Chondrocyte (in vitro differentiated cells): ENCODE measurements around the gene NLE1. TPM values are rescaled to one million over a fixed set of nuclear protein-coding genes. Genes with fewer than 3 reads are reported as not detected.
"Not testable (repeated sequence)": the region's sequence is repeated elsewhere in the genome, so short reads cannot be mapped to it uniquely, and the experiment has no call there.

Experiments
- DNase-seq: peaks from one replicate; pipeline ENCODE4 v3.0.0; 2021; ENCODE audit warnings: mixed read lengths, low spot score
- H3K27ac Mint-ChIP-seq: one replicate; pipeline ENCODE4 v1.8.0; 2021; ENCODE audit warnings: mild to moderate bottlenecking, moderate library complexity, mixed read lengths; ENCODE audit not compliant: unreplicated experiment
- H3K27me3 Mint-ChIP-seq: 2 replicates; pipeline ENCODE4 v1.8.0; 2021; ENCODE audit warnings: low read depth, mixed read lengths
- H3K36me3 Mint-ChIP-seq: 2 replicates; pipeline ENCODE4 v1.8.0; 2021; ENCODE audit warnings: low read depth, mixed read lengths
- H3K4me1 Mint-ChIP-seq: 2 replicates; pipeline ENCODE4 v1.8.0; 2021; ENCODE audit warnings: low read depth, mild to moderate bottlenecking, mixed read lengths
- H3K4me3 Mint-ChIP-seq: one replicate; pipeline ENCODE4 v1.8.0; 2021; ENCODE audit warnings: mild to moderate bottlenecking, moderate library complexity, mixed read lengths; ENCODE audit not compliant: unreplicated experiment
- H3K9me3 Mint-ChIP-seq: 2 replicates; pipeline ENCODE4 v1.8.0; 2021; ENCODE audit warnings: low read depth, mixed read lengths
- total RNA-seq: library from RNA; stranded (reverse); gene quantifications from 3 replicates; pipeline ENCODE4 v1.2.1, GENCODE V29; 2021
- TF ChIP-seq, protein P1 (sequence below): fragments of 200-600 bp; sonication (generic); IDR thresholded peaks from 2 replicates; pipeline ENCODE4 v1.5.0; 2021; ENCODE audit warnings: antibody characterized with exemption, mild to moderate bottlenecking, moderate library complexity

NLE1 gene
- total RNA-seq, 1 donor from 2014 or later = 10.2 TPM

- Mint-ChIP-seq H3K36me3 (peaks cover 2% of the 10 kb centered on the region), H3K27me3 (no peaks in the 10 kb centered on the region), H3K27ac (no peak overlapping the region), H3K4me1 (peaks cover 32% of the 10 kb centered on the region), H3K4me3 (peak overlapping the region; percentile 22), H3K9me3 (no peaks in the 10 kb centered on the region)
- DNase-seq = no peak
- TF ChIP-seq, protein P1, sequence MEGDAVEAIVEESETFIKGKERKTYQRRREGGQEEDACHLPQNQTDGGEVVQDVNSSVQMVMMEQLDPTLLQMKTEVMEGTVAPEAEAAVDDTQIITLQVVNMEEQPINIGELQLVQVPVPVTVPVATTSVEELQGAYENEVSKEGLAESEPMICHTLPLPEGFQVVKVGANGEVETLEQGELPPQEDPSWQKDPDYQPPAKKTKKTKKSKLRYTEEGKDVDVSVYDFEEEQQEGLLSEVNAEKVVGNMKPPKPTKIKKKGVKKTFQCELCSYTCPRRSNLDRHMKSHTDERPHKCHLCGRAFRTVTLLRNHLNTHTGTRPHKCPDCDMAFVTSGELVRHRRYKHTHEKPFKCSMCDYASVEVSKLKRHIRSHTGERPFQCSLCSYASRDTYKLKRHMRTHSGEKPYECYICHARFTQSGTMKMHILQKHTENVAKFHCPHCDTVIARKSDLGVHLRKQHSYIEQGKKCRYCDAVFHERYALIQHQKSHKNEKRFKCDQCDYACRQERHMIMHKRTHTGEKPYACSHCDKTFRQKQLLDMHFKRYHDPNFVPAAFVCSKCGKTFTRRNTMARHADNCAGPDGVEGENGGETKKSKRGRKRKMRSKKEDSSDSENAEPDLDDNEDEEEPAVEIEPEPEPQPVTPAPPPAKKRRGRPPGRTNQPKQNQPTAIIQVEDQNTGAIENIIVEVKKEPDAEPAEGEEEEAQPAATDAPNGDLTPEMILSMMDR = peak; percentile 61
These were observed 24.1 kb downstream of the NLE1 start for GRCh38 chr17:35117984-35118383.

GRCh38 chr17:35116845-35117244 lies 25.3 kb downstream of the NLE1 start:
- H3K27me3 Mint-ChIP-seq = no peaks in the 10 kb centered on the region
- peak overlapping the region; percentile 33 for H3K27ac Mint-ChIP-seq
- peaks cover 32% of the 10 kb centered on the region for H3K4me1 Mint-ChIP-seq
- H3K36me3 Mint-ChIP-seq = peaks cover 2% of the 10 kb centered on the region
- no peak for DNase-seq
- TF ChIP-seq, protein P1 = no peak
- H3K9me3 Mint-ChIP-seq = no peaks in the 10 kb centered on the region
- H3K4me3 Mint-ChIP-seq = no peak overlapping the region

DNA sequence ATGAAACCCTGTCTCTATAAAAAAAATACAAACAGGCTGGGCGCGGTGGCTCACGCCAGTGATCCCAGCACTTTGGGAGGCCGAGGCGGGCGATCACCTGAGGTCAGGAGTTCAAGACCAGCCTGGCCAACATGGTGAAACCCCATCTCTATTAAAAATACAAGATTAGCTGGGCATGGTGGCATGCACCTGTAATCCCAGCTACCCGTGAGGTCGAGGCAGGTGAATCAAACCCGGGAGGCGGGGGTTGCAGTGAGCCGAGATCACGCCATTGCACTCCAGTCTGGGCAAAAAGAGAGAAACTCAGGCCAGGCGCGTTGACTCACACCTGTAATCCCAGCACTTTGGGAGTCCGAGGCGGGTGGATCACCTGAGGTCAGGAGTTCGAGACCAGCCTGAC lies 31.3 kb downstream of the NLE1 start:
- DNase-seq = peak; percentile 39
- not testable (repeated sequence) for H3K4me3 Mint-ChIP-seq, H3K27me3 Mint-ChIP-seq, H3K27ac Mint-ChIP-seq, H3K4me1 Mint-ChIP-seq, H3K9me3 Mint-ChIP-seq, H3K36me3 Mint-ChIP-seq

- no peak for DNase-seq
- no peak overlapping the region for H3K4me3 Mint-ChIP-seq
- peaks cover 22% of the 10 kb centered on the region for H3K36me3 Mint-ChIP-seq
- H3K27me3 Mint-ChIP-seq = no peaks in the 10 kb centered on the region
- TF ChIP-seq, protein P1 = no peak
- H3K4me1 Mint-ChIP-seq = no peaks in the 10 kb centered on the region
- H3K27ac Mint-ChIP-seq = no peak overlapping the region
- no peaks in the 10 kb centered on the region for H3K9me3 Mint-ChIP-seq
These were observed 37.2 kb downstream of the NLE1 start for GRCh38 chr17:35104844-35105450.

- H3K36me3 Mint-ChIP-seq = peaks cover 26% of the 10 kb centered on the region
- no peak for DNase-seq
- TF ChIP-seq, protein P1 = no peak
- no peaks in the 10 kb centered on the region for H3K27me3 Mint-ChIP-seq
- H3K4me1 Mint-ChIP-seq = no peaks in the 10 kb centered on the region
- H3K4me3 Mint-ChIP-seq = no peak overlapping the region
- no peak overlapping the region for H3K27ac Mint-ChIP-seq
- no peaks in the 10 kb centered on the region for H3K9me3 Mint-ChIP-seq
These were observed 38.8 kb downstream of the NLE1 start for GRCh38 chr17:35103271-35103670.

DNA sequence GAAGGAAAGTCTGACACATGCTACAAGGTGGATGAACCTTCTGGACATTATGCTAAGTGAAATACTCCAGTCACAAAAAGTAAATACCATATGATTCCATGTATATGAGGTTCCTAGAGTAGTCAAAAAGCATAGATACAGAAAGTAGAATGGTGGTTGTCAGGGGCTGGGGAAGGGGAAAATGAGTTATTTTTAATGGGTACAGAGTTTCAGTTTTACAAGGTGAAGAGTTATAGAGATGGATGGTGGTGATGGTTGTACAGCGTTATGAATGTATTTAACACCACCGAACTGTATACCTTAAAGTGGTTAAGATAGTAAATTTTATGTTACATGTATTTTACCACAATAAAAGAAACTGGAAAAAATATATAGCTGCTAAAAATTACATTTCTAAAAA lies 40.4 kb downstream of the NLE1 start:
- Mint-ChIP-seq H3K27me3 (no peaks in the 10 kb centered on the region), H3K9me3 (no peaks in the 10 kb centered on the region), H3K4me3 (no peak overlapping the region), H3K4me1 (no peaks in the 10 kb centered on the region), H3K27ac (no peak overlapping the region), H3K36me3 (peaks cover 27% of the 10 kb centered on the region)
- TF ChIP-seq, protein P1 = no peak
- no peak for DNase-seq
